H1 (cell line): ENCODE measurements around the gene SPI1. TPM values are rescaled to one million over a fixed set of nuclear protein-coding genes. Genes with fewer than 3 reads are reported as not detected.
A peak's percentile ranks its signal among the peaks of the same experiment; 100 is the strongest.

Source experiments
- CTCF ChIA-PET: fragments of 300-600 bp; sonication (Branson Sonifier 250); formaldehyde crosslinking; loops from one replicate; lab custom pipeline; 2021; ENCODE audit not compliant: partially characterized antibody; lab: Charles Lee
- POLR2A ChIA-PET: fragments of 300-600 bp; sonication (Branson Sonifier 250); formaldehyde crosslinking; loops from one replicate; lab custom pipeline; 2021; ENCODE audit warnings: inconsistent platforms; ENCODE audit not compliant: partially characterized antibody; lab: Charles Lee
- DNase-seq, 2 experiments: peaks; one replicate each; pipeline versions ENCODE4 v3.0.0 to v3.0.0-alpha.2; 2010 to 2022; ENCODE audit warnings: low spot score in 2 of 2, low read depth in 1 of 2, mixed read lengths in 1 of 2
- FAIRE-seq: peaks from 2 replicates; lab custom pipeline; 2011; peaks lifted over from hg19 to GRCh38; lab: Jason Lieb, UNC
- H2AFZ ChIP-seq: 2 replicates; pipeline ENCODE4 v1.8.1; 2012; ENCODE audit warnings: low read length, inconsistent platforms
- H2AK5ac ChIP-seq: 2 replicates; pipeline ENCODE4 v1.6.1; 2013; ENCODE audit warnings: low read depth, low read length
- H2BK120ac ChIP-seq: replicated peaks from 2 replicates; pipeline ENCODE3; 2013; ENCODE audit warnings: low read depth, low read length, inconsistent platforms
- H2BK12ac ChIP-seq: 2 replicates; pipeline ENCODE4 v1.6.1; 2013; ENCODE audit warnings: low read depth, low read length
- H2BK15ac ChIP-seq: 2 replicates; pipeline ENCODE4 v1.6.1; 2013; ENCODE audit warnings: low read length
- H2BK20ac ChIP-seq: 2 replicates; pipeline ENCODE4 v1.6.1; 2013; ENCODE audit warnings: low read length
- H2BK5ac ChIP-seq: 2 replicates; pipeline ENCODE4 v1.6.1; 2013; ENCODE audit warnings: low read depth, low read length
- H3K14ac ChIP-seq: 2 replicates; pipeline ENCODE4 v1.6.1; 2013; ENCODE audit warnings: inconsistent platforms; ENCODE audit not compliant: insufficient read length
- H3K18ac ChIP-seq: 2 replicates; pipeline ENCODE4 v1.6.1; 2013; ENCODE audit warnings: low read length; ENCODE audit errors: extremely low read depth
- H3K23ac ChIP-seq: 2 replicates; pipeline ENCODE4 v1.6.1; 2013; ENCODE audit warnings: inconsistent platforms; ENCODE audit not compliant: insufficient read length
- H3K23me2 ChIP-seq: 2 replicates; pipeline ENCODE4 v1.6.1; 2013; ENCODE audit warnings: low read depth, low read length
- H3K27ac ChIP-seq: 2 replicates; pipeline ENCODE4 v1.6.1; 2011; ENCODE audit warnings: low read depth, low read length, inconsistent platforms
- H3K27me3 ChIP-seq, 4 experiments: replicated peaks in 1 of 4; 1 replicate in 1 of 4; 2 replicates in 3 of 4; pipeline versions ENCODE4 v1.6.1 to v1.8.1; 2011 to 2013; ENCODE audit warnings: low read length in 3 of 4, mild to moderate bottlenecking in 3 of 4, inconsistent platforms in 2 of 4, mixed read lengths in 2 of 4, moderate library complexity in 1 of 4; ENCODE audit not compliant: control insufficient read depth in 3 of 4, insufficient read depth in 3 of 4; ENCODE audit errors: extremely low read depth in 1 of 4
- H3K36me3 ChIP-seq, 4 experiments: 2 replicates each; pipeline versions ENCODE4 v1.6.1 to v1.8.1; 2011 to 2013; ENCODE audit warnings: mild to moderate bottlenecking in 4 of 4, low read length in 3 of 4, moderate library complexity in 2 of 4, control low read depth in 1 of 4, inconsistent platforms in 1 of 4; ENCODE audit not compliant: insufficient read depth in 4 of 4, control insufficient read depth in 2 of 4
- H3K4ac ChIP-seq: replicated peaks from 2 replicates; pipeline ENCODE3; 2013; ENCODE audit warnings: low read length, low read depth, mixed read lengths, inconsistent platforms; ENCODE audit not compliant: insufficient read length
- H3K4me1 ChIP-seq, 4 experiments: replicated peaks in 1 of 4; 1 replicate in 1 of 4; 2 replicates in 3 of 4; pipeline versions ENCODE4 v1.6.1 to v1.8.1; 2011 to 2013; ENCODE audit warnings: low read length in 3 of 4, inconsistent platforms in 2 of 4, mixed read lengths in 1 of 4; ENCODE audit not compliant: insufficient read depth in 4 of 4, control insufficient read depth in 3 of 4
- H3K4me2 ChIP-seq, 2 experiments: 2 replicates each; pipeline versions ENCODE4 v1.6.1 to v1.8.1; 2011 to 2013; ENCODE audit warnings: low read depth in 2 of 2, low read length in 2 of 2, control low read depth in 1 of 2, inconsistent platforms in 1 of 2, mild to moderate bottlenecking in 1 of 2; ENCODE audit not compliant: insufficient read depth in 1 of 2
- H3K4me3 ChIP-seq, 4 experiments: fragments of 200-600, 300-600 bp in 1 of 4; sonication (generic), shearing (Covaris generic), sonication (Bioruptor Twin) in 1 of 4; 2 replicates each; pipeline versions ENCODE4 v1.5.1 to v1.8.1; 2011 to 2016; ENCODE audit warnings: low read length in 4 of 4, low read depth in 3 of 4, control low read depth in 2 of 4, inconsistent platforms in 2 of 4, mild to moderate bottlenecking in 2 of 4, mixed read lengths in 1 of 4, moderate library complexity in 1 of 4; ENCODE audit not compliant: insufficient read depth in 2 of 4; ENCODE audit errors: extremely low read depth in 1 of 4
- H3K56ac ChIP-seq: replicated peaks from 2 replicates; pipeline ENCODE3; 2013; ENCODE audit warnings: low read depth, mild to moderate bottlenecking, mixed read lengths, low read length, inconsistent platforms; ENCODE audit not compliant: insufficient read length
- H3K79me1 ChIP-seq: 2 replicates; pipeline ENCODE4 v1.6.1; 2013; ENCODE audit warnings: low read depth, low read length, control low read depth
- H3K79me2 ChIP-seq, 2 experiments: 2 replicates each; pipeline versions ENCODE4 v1.6.1 to v1.8.1; 2012 to 2013; ENCODE audit warnings: low read length in 2 of 2, mild to moderate bottlenecking in 2 of 2, inconsistent platforms in 1 of 2; ENCODE audit not compliant: insufficient read depth in 2 of 2, control insufficient read depth in 1 of 2
- H3K9ac ChIP-seq, 4 experiments: replicated peaks in 1 of 4; 1 replicate in 1 of 4; 2 replicates in 3 of 4; pipeline versions ENCODE4 v1.6.1 to v1.8.1; 2011 to 2013; ENCODE audit warnings: low read depth in 3 of 4, low read length in 3 of 4, control low read depth in 2 of 4, mild to moderate bottlenecking in 2 of 4, moderate library complexity in 2 of 4, inconsistent platforms in 1 of 4; ENCODE audit errors: extremely low read depth in 1 of 4
- H3K9me3 ChIP-seq, 2 experiments: 2 replicates each; pipeline versions ENCODE4 v1.6.1 to v1.8.1; 2012 to 2013; ENCODE audit warnings: mild to moderate bottlenecking in 2 of 2, moderate library complexity in 2 of 2, control low read depth in 1 of 2, inconsistent platforms in 1 of 2, low read depth in 1 of 2, low read length in 1 of 2, mixed read lengths in 1 of 2; ENCODE audit not compliant: insufficient read depth in 2 of 2
- H4K20me1 ChIP-seq, 2 experiments: replicated peaks in 1 of 2; 2 replicates each; pipeline versions ENCODE3 to v1.8.1; 2011 to 2013; ENCODE audit warnings: inconsistent platforms in 2 of 2, low read length in 2 of 2, mild to moderate bottlenecking in 1 of 2; ENCODE audit not compliant: insufficient read depth in 2 of 2, control insufficient read depth in 1 of 2
- H4K5ac ChIP-seq: 2 replicates; pipeline ENCODE4 v1.6.1; 2013; ENCODE audit warnings: low read length, low read depth, mixed read lengths, inconsistent platforms; ENCODE audit not compliant: insufficient read length
- H4K8ac ChIP-seq: 2 replicates; pipeline ENCODE4 v1.8.0; 2013; ENCODE audit warnings: mild to moderate bottlenecking, moderate library complexity, low read length, inconsistent platforms; ENCODE audit not compliant: insufficient read depth; ENCODE audit errors: extremely low read depth
- H4K91ac ChIP-seq: replicated peaks from 2 replicates; pipeline ENCODE3; 2013; ENCODE audit warnings: low read length, mixed read lengths, inconsistent platforms; ENCODE audit not compliant: insufficient read length
- BACH1 ChIP-seq: IDR thresholded peaks from 2 replicates; pipeline ENCODE4 v1.6.1; 2012; ENCODE audit warnings: low read length, improper control_type of control experiment
- RAD21 ChIP-seq, 2 experiments: IDR thresholded peaks in 1 of 2; conservative IDR thresholded peaks in 1 of 2; 2 replicates each; pipeline ENCODE4 v1.6.1; 2011; ENCODE audit warnings: low read depth in 2 of 2, low read length in 2 of 2, improper control_type of control experiment in 1 of 2, inconsistent platforms in 1 of 2, mild to moderate bottlenecking in 1 of 2, moderate library complexity in 1 of 2
- WGBS, 2 experiments: shearing (Covaris generic) in 1 of 2; methylation state at CpG; one replicate each; pipeline versions ENCODE4 v1.1.6 to v1.1.7; 2013 to 2015; ENCODE audit warnings: low lambda C conversion rate in 2 of 2, mixed read lengths in 2 of 2, inconsistent platforms in 1 of 2, low coverage in 1 of 2, missing lambda C conversion rate in 1 of 2; ENCODE audit not compliant: insufficient replicate concordance in 2 of 2, insufficient coverage in 1 of 2, insufficient read length in 1 of 2; ENCODE audit errors: extremely low coverage in 1 of 2, missing lambda C conversion rate in 1 of 2; 5-methylcytosine and 5-hydroxymethylcytosine counted together
- polyA plus RNA-seq, 7 experiments: library from polyadenylated mRNA; depleted of rRNA in 3 of 7; stranded (reverse) in 5 of 7; unstranded in 2 of 7; fragments of >200 nt in 5 of 7; fragments of 200-250 nt in 2 of 7; gene quantifications; 1 replicate in 5 of 7; 2 replicates in 1 of 7; 4 replicates in 1 of 7; pipeline versions ENCODE4 v1.2.1 to v1.2.3, GENCODE V29; 2011 to 2013; ENCODE audit warnings: missing spikeins in 2 of 7, mixed read lengths in 2 of 7
- total RNA-seq: library from RNA; stranded (reverse); fragmentation: NEBNext Ultra II Directional; extraction: Animal tissue kit (Norgen Biotek cat#: 25700); gene quantifications from 2 replicates; pipeline ENCODE4 v1.2.1, GENCODE V29; 2021
- TF ChIP-seq, protein P1 (sequence below), 3 experiments: IDR thresholded peaks; 1 replicate in 2 of 3; 2 replicates in 1 of 3; pipeline versions ENCODE4 v1.5.1 to v1.6.1; 2011; ENCODE audit warnings: low read length in 3 of 3, mild to moderate bottlenecking in 3 of 3, inconsistent platforms in 2 of 3, low read depth in 1 of 3, moderate library complexity in 1 of 3; ENCODE audit not compliant: insufficient read depth in 1 of 3; ENCODE audit errors: control extremely low read depth in 1 of 3

The SPI1 gene
- total and polyA plus RNA-seq, 2 of the 8 experiments (the other 6 are each of a cell fraction or from before 2014, with no cell fraction given): 0.12 TPM; not detected in 1

DNA sequence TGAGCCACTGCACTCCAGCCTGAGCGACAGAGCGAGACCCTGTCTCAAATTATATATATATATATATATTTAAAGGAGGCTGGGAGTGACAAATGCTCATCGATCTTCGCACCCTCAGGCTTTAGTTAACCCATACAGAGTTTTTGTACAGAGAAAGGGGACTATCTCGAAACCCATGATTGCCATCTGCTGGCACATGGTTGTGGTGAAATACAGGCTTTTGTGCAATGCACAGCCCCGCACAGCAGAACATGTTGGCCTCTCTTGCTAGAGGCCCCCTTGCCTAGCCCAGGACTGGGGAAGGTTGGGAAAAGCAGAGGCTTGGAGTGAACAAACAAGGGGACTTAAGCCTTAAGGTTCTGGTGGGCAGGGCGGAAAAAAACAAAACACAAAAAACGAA is 29.5 kb downstream of the SPI1 start:
- H3K4ac ChIP-seq: no peak overlapping the region
- H3K18ac ChIP-seq: no peak overlapping the region
- H3K23me2 ChIP-seq: no peaks in the 10 kb centered on the region
- no peak overlapping the region for H2AK5ac ChIP-seq
- H3K9ac ChIP-seq: no peak overlapping the region
- TF ChIP-seq, protein P1, sequence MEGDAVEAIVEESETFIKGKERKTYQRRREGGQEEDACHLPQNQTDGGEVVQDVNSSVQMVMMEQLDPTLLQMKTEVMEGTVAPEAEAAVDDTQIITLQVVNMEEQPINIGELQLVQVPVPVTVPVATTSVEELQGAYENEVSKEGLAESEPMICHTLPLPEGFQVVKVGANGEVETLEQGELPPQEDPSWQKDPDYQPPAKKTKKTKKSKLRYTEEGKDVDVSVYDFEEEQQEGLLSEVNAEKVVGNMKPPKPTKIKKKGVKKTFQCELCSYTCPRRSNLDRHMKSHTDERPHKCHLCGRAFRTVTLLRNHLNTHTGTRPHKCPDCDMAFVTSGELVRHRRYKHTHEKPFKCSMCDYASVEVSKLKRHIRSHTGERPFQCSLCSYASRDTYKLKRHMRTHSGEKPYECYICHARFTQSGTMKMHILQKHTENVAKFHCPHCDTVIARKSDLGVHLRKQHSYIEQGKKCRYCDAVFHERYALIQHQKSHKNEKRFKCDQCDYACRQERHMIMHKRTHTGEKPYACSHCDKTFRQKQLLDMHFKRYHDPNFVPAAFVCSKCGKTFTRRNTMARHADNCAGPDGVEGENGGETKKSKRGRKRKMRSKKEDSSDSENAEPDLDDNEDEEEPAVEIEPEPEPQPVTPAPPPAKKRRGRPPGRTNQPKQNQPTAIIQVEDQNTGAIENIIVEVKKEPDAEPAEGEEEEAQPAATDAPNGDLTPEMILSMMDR (IDR thresholded peaks at IDR 0.05; ENCODE audit: control extremely low read depth in 1 of 3, insufficient read depth in 1 of 3, low read depth in 1 of 3, low read length in 3 of 3): peak in 2 of 3 experiments; percentile 26 to 37; a peak in 3 of 4 replicates
- TF ChIP-seq RAD21 (IDR thresholded peaks at IDR 0.05 in 1 of 2, conservative IDR thresholded peaks at IDR 0.05 in 1 of 2; ENCODE audit: low read depth in 2 of 2, low read length in 2 of 2) (peak; percentile 40 to 54; a peak in 3 of 4 replicates), BACH1 (no peak)
- H3K27ac ChIP-seq: no peak overlapping the region
- ChIA-PET CTCF (interaction anchor here (0.7 to 5.9 kb wide), 24 partner anchors 10 to 536 kb away, joined by 3 to 35 read pairs (median 4); partner anchors contain the start of genes ARFGAP2 and NR1H3), POLR2A (interaction anchor here (1.6 kb wide), 1 partner anchor 100 kb away, joined by 3 read pairs; the partner anchor contains the start of gene ACP2)
- H2BK20ac ChIP-seq: no peak overlapping the region
- H3K9me3 ChIP-seq: no peaks in the 10 kb centered on the region
- H2AFZ ChIP-seq: no peak overlapping the region
- H2BK12ac ChIP-seq: no peak overlapping the region
- H2BK5ac ChIP-seq: no peak overlapping the region
- H4K5ac ChIP-seq: no peak overlapping the region
- H3K36me3 ChIP-seq: no peaks in the 10 kb centered on the region
- H3K23ac ChIP-seq: no peak overlapping the region
- no peak overlapping the region for H2BK15ac ChIP-seq
- no peak overlapping the region for H4K8ac ChIP-seq
- 87% methylated on average over 7 of the region's 8 CpGs; no CpG with 5 or more reads in 1 of the 2 experiments for WGBS, 2 experiments
- peak; percentile 19 for FAIRE-seq
- no peak overlapping the region for H4K91ac ChIP-seq
- no peak overlapping the region for H2BK120ac ChIP-seq
- no peaks in the 10 kb centered on the region for H4K20me1 ChIP-seq
- H3K27me3 ChIP-seq: no peaks in the 10 kb centered on the region
- H3K79me1 ChIP-seq: no peaks in the 10 kb centered on the region
- no peak overlapping the region for H3K56ac ChIP-seq
- H3K4me1 ChIP-seq: peaks cover 0 to 12% (median 5%) of the 10 kb centered on the region in 4 experiments; a peak in 6 of 7 replicates
- H3K14ac ChIP-seq: no peak overlapping the region
- H3K79me2 ChIP-seq: no peaks in the 10 kb centered on the region
- no peak overlapping the region for H3K4me3 ChIP-seq
- no peak for DNase-seq
- no peak overlapping the region for H3K4me2 ChIP-seq
